Measurements from ENCODE around the gene PSMG3.

DNA sequence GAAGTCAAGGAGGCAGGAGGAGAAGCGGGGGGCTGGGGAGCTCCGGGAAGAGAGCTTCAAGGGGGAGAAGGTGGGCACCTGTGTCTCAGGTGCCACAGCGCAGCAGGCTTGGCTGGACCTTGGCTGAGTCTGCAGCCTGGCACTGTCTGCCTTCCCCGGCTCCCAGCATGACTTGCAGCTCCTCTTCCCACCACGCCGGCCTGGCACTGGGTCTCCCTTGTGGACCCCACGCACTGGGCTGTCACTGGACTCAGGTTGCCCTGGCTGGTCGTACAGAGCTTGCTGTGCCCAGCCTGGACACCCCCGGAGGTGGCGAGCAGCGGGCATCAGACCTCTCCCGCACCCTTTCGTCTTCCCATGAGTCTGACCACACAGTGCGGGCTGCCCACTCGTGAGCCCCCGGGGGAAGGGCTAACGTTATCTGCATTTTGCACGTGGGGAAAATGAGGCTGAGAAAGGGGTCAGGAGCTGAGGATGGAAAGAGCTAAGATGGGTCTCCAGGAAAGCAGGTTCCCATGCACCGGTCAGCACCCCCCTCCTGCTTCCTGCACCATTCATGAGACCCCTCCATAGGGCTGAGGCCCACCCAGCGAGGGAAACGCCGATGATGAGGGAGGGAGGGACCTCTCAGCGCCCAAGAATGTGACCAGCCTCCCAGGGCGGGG is 40.3 kb upstream of the PSMG3 start:
- TF ChIP-seq, protein P1, sequence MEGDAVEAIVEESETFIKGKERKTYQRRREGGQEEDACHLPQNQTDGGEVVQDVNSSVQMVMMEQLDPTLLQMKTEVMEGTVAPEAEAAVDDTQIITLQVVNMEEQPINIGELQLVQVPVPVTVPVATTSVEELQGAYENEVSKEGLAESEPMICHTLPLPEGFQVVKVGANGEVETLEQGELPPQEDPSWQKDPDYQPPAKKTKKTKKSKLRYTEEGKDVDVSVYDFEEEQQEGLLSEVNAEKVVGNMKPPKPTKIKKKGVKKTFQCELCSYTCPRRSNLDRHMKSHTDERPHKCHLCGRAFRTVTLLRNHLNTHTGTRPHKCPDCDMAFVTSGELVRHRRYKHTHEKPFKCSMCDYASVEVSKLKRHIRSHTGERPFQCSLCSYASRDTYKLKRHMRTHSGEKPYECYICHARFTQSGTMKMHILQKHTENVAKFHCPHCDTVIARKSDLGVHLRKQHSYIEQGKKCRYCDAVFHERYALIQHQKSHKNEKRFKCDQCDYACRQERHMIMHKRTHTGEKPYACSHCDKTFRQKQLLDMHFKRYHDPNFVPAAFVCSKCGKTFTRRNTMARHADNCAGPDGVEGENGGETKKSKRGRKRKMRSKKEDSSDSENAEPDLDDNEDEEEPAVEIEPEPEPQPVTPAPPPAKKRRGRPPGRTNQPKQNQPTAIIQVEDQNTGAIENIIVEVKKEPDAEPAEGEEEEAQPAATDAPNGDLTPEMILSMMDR (IDR thresholded peaks at IDR 0.05; ENCODE audit: insufficient read depth, low read length, poor library complexity, severe bottlenecking): no peak
- TF ChIP-seq EZH2phosphoT487 (conservative IDR thresholded peaks at IDR 0.05; ENCODE audit: low read length): no peak
